Thymus (tissue), 2 donors: Measurements from ENCODE around the gene LAS1L. TPM values are rescaled to one million over a fixed set of nuclear protein-coding genes. Genes with fewer than 3 reads are reported as not detected.

ENCODE experiments used
- polyA plus RNA-seq: library from polyadenylated mRNA; stranded (reverse); fragments of 200-250 nt; gene quantifications from one replicate; pipeline ENCODE4 v1.2.3, GENCODE V29; 2013
- total RNA-seq: library from RNA; stranded (reverse); fragments of 120-200 nt; gene quantifications from one replicate; pipeline ENCODE4 v1.2.4, GENCODE V29; 2013
- donor health status: healthy.

Gene LAS1L
- total and polyA plus RNA-seq, 2 donors = 23.2 to 28.8 TPM

Other genes starting within 250 kb of the LAS1L start
- gene MSN, start 132.9 kb upstream of the LAS1L start, total RNA-seq = 161 TPM
- 160 TPM for gene MSN, start 132.9 kb upstream of the LAS1L start, polyA plus RNA-seq